ENCODE data around the gene PTGES3.

The PTGES3 gene

GRCh38 chr12:56622535-56622934 lies 65.5 kb downstream of the PTGES3 start:
- DNase-seq: no peak

GRCh38 chr12:56616925-56617324 lies 71.2 kb downstream of the PTGES3 start:
- DNase-seq: no peak

- no peak for DNase-seq
Observed at GRCh38 chr12:56616244-56616643, 71.8 kb downstream of the PTGES3 start.

GRCh38 chr12:56614627-56615026 lies 73.5 kb downstream of the PTGES3 start:
- DNase-seq: no peak
